ENCODE results near the gene PNPLA3. TPM values are rescaled to one million over a fixed set of nuclear protein-coding genes. Genes with fewer than 3 reads are reported as not detected.

Gene PNPLA3
- total and polyA plus RNA-seq, 2 of the 4 experiments (the other 2 are of a cell fraction) = 3.6 to 7.5 TPM

DNA sequence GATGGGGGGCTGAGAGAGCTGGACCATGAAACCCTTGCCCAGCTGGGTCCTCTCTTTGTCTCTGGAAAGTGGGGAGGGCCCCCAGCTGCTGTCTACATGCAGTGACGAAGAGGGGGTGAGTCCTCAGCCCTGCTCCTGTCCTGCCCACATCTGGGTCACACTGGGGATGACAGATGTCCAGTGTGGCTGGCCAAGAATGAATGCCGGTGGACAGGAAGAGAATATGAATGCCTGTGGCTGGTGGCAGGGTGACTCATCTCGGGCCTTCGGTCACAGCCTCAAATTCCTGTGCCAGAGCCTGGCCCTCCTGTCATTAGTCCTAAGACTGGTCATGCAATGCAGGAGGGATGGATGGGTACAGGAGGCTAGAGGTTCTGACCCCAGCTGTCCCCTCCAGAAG lies 2.2 kb upstream of the PNPLA3 start:
- in situ Hi-C loops (cut with MboI; ENCODE audit: low sequenced_read_pairs) = no loop called here
- Histone ChIP-seq H3K9ac (ENCODE audit: low read depth, low read length) (no peak overlapping the region), H3K9me1 (ENCODE audit: insufficient read depth, low read length) (peaks cover 33% of the 10 kb centered on the region), H4K91ac (ENCODE audit: insufficient read depth, low read depth, low read length) (peak overlapping the region; percentile 86), H2BK15ac (ENCODE audit: low read depth, low read length) (peak overlapping the region; percentile 98; the same call in 2 of the 3 replicates), H3K9me3 (ENCODE audit: control insufficient read depth, insufficient read depth, low read length) (no peaks in the 10 kb centered on the region), H3K27ac (ENCODE audit: insufficient read depth, low read length) (peak overlapping the region; percentile 26), H2AK5ac (ENCODE audit: low read depth, low read length) (peak overlapping the region; percentile 98), H2BK20ac (ENCODE audit: low read depth, low read length) (peak overlapping the region; percentile 75), H4K8ac (ENCODE audit: low read depth in 2 of 2, low read length in 2 of 2) (peak overlapping the region in 1 of 2 experiments; percentile 97; a peak in 2 of 4 replicates), H4K5ac (ENCODE audit: low read depth, low read length) (no peak overlapping the region; the same call in 1 of the 2 replicates), H2AK9ac (replicated peaks; ENCODE audit: low read depth, low read length, poor library complexity) (peak overlapping the region; percentile 80), H3K79me1 (ENCODE audit: low read depth in 1 of 2, low read length in 2 of 2) (peaks cover 0 to 23% of the 10 kb centered on the region in 2 experiments; a peak in 2 of 4 replicates), H3K27me3 (ENCODE audit: control insufficient read depth, insufficient read depth, low read length) (no peaks in the 10 kb centered on the region), H3K56ac (ENCODE audit: extremely low read depth, insufficient read depth, low read length) (peak overlapping the region; percentile 16; the same call in 1 of the 2 replicates), H2BK5ac (ENCODE audit: low read depth, low read length, poor library complexity, severe bottlenecking) (peak overlapping the region; percentile 66), H2AFZ (replicated peaks; ENCODE audit: low read length, poor library complexity) (peak overlapping the region; percentile 80), H3K18ac (ENCODE audit: low read depth, low read length) (peak overlapping the region; percentile 59; the same call in 1 of the 2 replicates), H3K4me3 (ENCODE audit: insufficient read depth, low read depth, low read length) (no peak overlapping the region), H3K14ac (replicated peaks; ENCODE audit: low read depth, low read length) (peak overlapping the region; percentile 72; the same call in 1 of the 2 replicates), H3K4me2 (ENCODE audit: low read depth, low read length) (peak overlapping the region; percentile 13), H2BK120ac (ENCODE audit: low read depth, low read length) (peak overlapping the region; percentile 92), H3K23ac (ENCODE audit: low read depth, low read length) (peak overlapping the region; percentile 61), H3K4ac (ENCODE audit: low read depth, low read length) (peak overlapping the region; percentile 94), H3K36me3 (ENCODE audit: control insufficient read depth, insufficient read depth, low read length) (no peaks in the 10 kb centered on the region), H4K20me1 (ENCODE audit: insufficient read depth, low read length) (peaks cover 6% of the 10 kb centered on the region; the same call in 1 of the 2 replicates), H3K4me1 (ENCODE audit: control insufficient read depth, insufficient read depth, low read length) (peaks cover 34% of the 10 kb centered on the region)
- POLR2A ChIA-PET (ENCODE audit: unreplicated experiment) = interaction anchor here (0.6 kb wide), 1 partner anchor 908 kb away, joined by 3 read pairs; no protein-coding TSS in a partner anchor
- peak; percentile 18 for ATAC-seq (ENCODE audit: low read depth)
- 0% methylated on average over 2 of the region's 4 CpGs; no CpG with 5 or more reads in 1 of the 2 experiments for WGBS, 2 experiments (ENCODE audit: extremely low coverage in 2 of 2, insufficient read length in 1 of 2)
- intact Hi-C loops (cut with micrococcal nuclease) = no loop called here
- BruUV-seq (replicated peaks) = no TSS peak
- dilution Hi-C loops (cut with HindIII; ENCODE audit: low sequenced_read_pairs, unreplicated experiment) = no loop called here
- TF ChIP-seq MAZ (IDR thresholded peaks at IDR 0.05; ENCODE audit: borderline replicate concordance, low read depth, low read length) (peak; percentile 52; the same call in 1 of the 2 replicates), SMC3 (IDR thresholded peaks at IDR 0.05; ENCODE audit: low read depth, low read length) (no peak), FOS (IDR thresholded peaks at IDR 0.05; ENCODE audit: low read depth, low read length) (peak; percentile 66)
- DNase-seq = peak; percentile 77
- CTCF ChIA-PET = no interaction called here
